ENCODE measurements around the gene NPM3. TPM values are rescaled to one million over a fixed set of nuclear protein-coding genes. Genes with fewer than 3 reads are reported as not detected.

The NPM3 gene
- total RNA-seq, 1 experiment from 2014 or later = 87.3 TPM

GRCh38 chr10:101745074-101745696, 38.1 kb downstream of the NPM3 start:
- Histone ChIP-seq H3K9me3 (no peaks in the 10 kb centered on the region), H3K4me3 (no peak overlapping the region), H3K27me3 (no peaks in the 10 kb centered on the region), H3K36me3 (no peaks in the 10 kb centered on the region)
- no peak for DNase-seq

GRCh38 chr10:101744267-101744666, 39.0 kb downstream of the NPM3 start:
- H3K27me3 ChIP-seq = no peaks in the 10 kb centered on the region

GRCh38 chr10:101741938-101742337, 41.3 kb downstream of the NPM3 start:
- Histone ChIP-seq H3K27me3 (no peaks in the 10 kb centered on the region), H3K9me3 (no peaks in the 10 kb centered on the region), H3K4me3 (no peak overlapping the region), H3K36me3 (no peaks in the 10 kb centered on the region)
- no peak for DNase-seq

More at GRCh38 chr10:101744267-101744666, 39.0 kb downstream of the NPM3 start:
- Histone ChIP-seq H3K9me3 (no peaks in the 10 kb centered on the region), H3K36me3 (no peaks in the 10 kb centered on the region), H3K4me3 (no peak overlapping the region)
- no peak for DNase-seq

GRCh38 chr10:101736666-101737065, 46.6 kb downstream of the NPM3 start:
- no peaks in the 10 kb centered on the region; the same call in 1 of the 2 replicates for H3K27me3 ChIP-seq
- DNase-seq = no peak
- no peak overlapping the region for H3K4me3 ChIP-seq
- no peaks in the 10 kb centered on the region for H3K36me3 ChIP-seq
- no peaks in the 10 kb centered on the region for H3K9me3 ChIP-seq

GRCh38 chr10:101732096-101732495, 51.1 kb downstream of the NPM3 start:
- Histone ChIP-seq H3K27me3 (no peaks in the 10 kb centered on the region; the same call in 1 of the 2 replicates), H3K9me3 (no peaks in the 10 kb centered on the region), H3K4me3 (no peak overlapping the region), H3K36me3 (no peaks in the 10 kb centered on the region)
- DNase-seq = no peak

Other genes with a start within 250 kb of the NPM3 start
- gene POLL, start 195.2 kb downstream of the NPM3 start, total RNA-seq (2014; rRNA removed; shearing (Covaris generic); ENCODE audit: low replicate concordance) = 20.1 and 20.3 TPM in 2 replicates
- 46.3 and 64.2 TPM in 2 replicates for gene DPCD, start 195.1 kb downstream of the NPM3 start, total RNA-seq (2014; rRNA removed; shearing (Covaris generic); ENCODE audit: low replicate concordance)
- gene FBXW4, start 88.3 kb downstream of the NPM3 start, total RNA-seq (2014; rRNA removed; shearing (Covaris generic); ENCODE audit: low replicate concordance) = 13.8 and 25.4 TPM in 2 replicates
- gene FGF8, start 7.3 kb downstream of the NPM3 start, total RNA-seq (2014; rRNA removed; shearing (Covaris generic); ENCODE audit: low replicate concordance) = not detected in 2 replicates
- 31.3 and 66.7 TPM in 2 replicates for gene OGA, start 35.0 kb upstream of the NPM3 start, total RNA-seq (2014; rRNA removed; shearing (Covaris generic); ENCODE audit: low replicate concordance)
- gene KCNIP2, start 60.4 kb upstream of the NPM3 start, total RNA-seq (2014; rRNA removed; shearing (Covaris generic); ENCODE audit: low replicate concordance) = not detected in 2 replicates

Measured in MG63 (cell line).